Measurements from ENCODE around the gene ATP6AP1.
"Not testable (repeated sequence)": the region's sequence is repeated elsewhere in the genome, so short reads cannot be mapped to it uniquely, and the experiment has no call there.

DNA sequence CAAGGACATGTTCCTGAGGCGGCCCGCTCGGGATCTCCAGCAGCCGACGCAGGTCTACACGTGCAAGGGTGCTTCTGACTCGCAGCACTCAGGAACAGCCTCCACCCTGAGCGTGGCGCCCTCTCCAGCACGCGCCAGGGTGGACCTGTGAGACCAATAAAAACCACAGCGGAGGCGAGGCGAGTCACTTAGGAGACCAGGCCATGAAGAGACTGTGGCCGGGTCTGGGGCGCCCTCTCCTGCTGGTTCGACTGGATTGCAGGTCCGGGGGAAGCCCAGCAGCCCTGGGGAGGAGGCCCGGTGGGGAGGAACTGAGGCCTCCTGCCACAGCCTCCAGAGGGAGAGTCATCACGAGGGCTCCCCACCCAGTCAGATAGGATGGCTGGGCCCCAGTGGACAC, 40.4 kb upstream of the ATP6AP1 start:
- TF ChIP-seq, protein P1, sequence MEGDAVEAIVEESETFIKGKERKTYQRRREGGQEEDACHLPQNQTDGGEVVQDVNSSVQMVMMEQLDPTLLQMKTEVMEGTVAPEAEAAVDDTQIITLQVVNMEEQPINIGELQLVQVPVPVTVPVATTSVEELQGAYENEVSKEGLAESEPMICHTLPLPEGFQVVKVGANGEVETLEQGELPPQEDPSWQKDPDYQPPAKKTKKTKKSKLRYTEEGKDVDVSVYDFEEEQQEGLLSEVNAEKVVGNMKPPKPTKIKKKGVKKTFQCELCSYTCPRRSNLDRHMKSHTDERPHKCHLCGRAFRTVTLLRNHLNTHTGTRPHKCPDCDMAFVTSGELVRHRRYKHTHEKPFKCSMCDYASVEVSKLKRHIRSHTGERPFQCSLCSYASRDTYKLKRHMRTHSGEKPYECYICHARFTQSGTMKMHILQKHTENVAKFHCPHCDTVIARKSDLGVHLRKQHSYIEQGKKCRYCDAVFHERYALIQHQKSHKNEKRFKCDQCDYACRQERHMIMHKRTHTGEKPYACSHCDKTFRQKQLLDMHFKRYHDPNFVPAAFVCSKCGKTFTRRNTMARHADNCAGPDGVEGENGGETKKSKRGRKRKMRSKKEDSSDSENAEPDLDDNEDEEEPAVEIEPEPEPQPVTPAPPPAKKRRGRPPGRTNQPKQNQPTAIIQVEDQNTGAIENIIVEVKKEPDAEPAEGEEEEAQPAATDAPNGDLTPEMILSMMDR (IDR thresholded peaks at IDR 0.05; ENCODE audit: low read depth, low read length), result not testable (repeated sequence)
- not testable (repeated sequence) for TF ChIP-seq EZH2phosphoT487 (IDR thresholded peaks at IDR 0.05; ENCODE audit: low read depth)
